ENCODE measurements around the gene APLP2.
A peak's percentile ranks its signal among the peaks of the same experiment; 100 is the strongest.

APLP2 gene

GRCh38 chr11:130145975-130146776, 76.5 kb downstream of the APLP2 start:
- no peak for DNase-seq (ENCODE audit: low read depth)

- no peak for DNase-seq (ENCODE audit: low read depth)
Observed at GRCh38 chr11:130146796-130147195, 77.1 kb downstream of the APLP2 start.

GRCh38 chr11:130148796-130149326, 79.2 kb downstream of the APLP2 start:
- no peak for DNase-seq (ENCODE audit: low read depth)

- no peak for DNase-seq (ENCODE audit: low read depth)
Observed at GRCh38 chr11:130150790-130151189, 81.1 kb downstream of the APLP2 start.

- DNase-seq (ENCODE audit: low read depth), result no peak
Observed at GRCh38 chr11:130151196-130151595, 81.5 kb downstream of the APLP2 start.

GRCh38 chr11:130156108-130157022, 86.7 kb downstream of the APLP2 start:
- DNase-seq (ENCODE audit: low read depth), result no peak

- DNase-seq (ENCODE audit: low read depth), result no peak
Observed at GRCh38 chr11:130157101-130157500, 87.4 kb downstream of the APLP2 start.

GRCh38 chr11:130157840-130158239, 88.1 kb downstream of the APLP2 start:
- no peak for DNase-seq (ENCODE audit: low read depth)

- no peak for DNase-seq (ENCODE audit: low read depth)
Observed at GRCh38 chr11:130159139-130159538, 89.4 kb downstream of the APLP2 start.

- DNase-seq (ENCODE audit: low read depth), result no peak
Observed at GRCh38 chr11:130159657-130160497, 90.2 kb downstream of the APLP2 start, which contains the start of gene ST14. ST14 (plus strand) TSS chr11:130159782; CDS start chr11:130159980, 198 bp downstream.

GRCh38 chr11:130160498-130161155, 90.9 kb downstream of the APLP2 start:
- no peak for DNase-seq (ENCODE audit: low read depth)

- DNase-seq (ENCODE audit: low read depth), result no peak
Observed at GRCh38 chr11:130161441-130162145, 91.9 kb downstream of the APLP2 start.

- peak; percentile 16 for DNase-seq (ENCODE audit: low read depth)
Observed at GRCh38 chr11:130162733-130163132, 93.0 kb downstream of the APLP2 start.

GRCh38 chr11:130163346-130164220, 93.9 kb downstream of the APLP2 start:
- DNase-seq (ENCODE audit: low read depth), result no peak

- DNase-seq (ENCODE audit: low read depth), result no peak
Observed at GRCh38 chr11:130164221-130164570, 94.5 kb downstream of the APLP2 start.

GRCh38 chr11:130165601-130166456, 96.1 kb downstream of the APLP2 start:
- DNase-seq (ENCODE audit: low read depth), result no peak

GRCh38 chr11:130166457-130166784, 96.7 kb downstream of the APLP2 start:
- DNase-seq (ENCODE audit: low read depth), result no peak

- DNase-seq (ENCODE audit: low read depth), result no peak
Observed at GRCh38 chr11:130167146-130167545, 97.5 kb downstream of the APLP2 start.

- no peak for DNase-seq (ENCODE audit: low read depth)
Observed at GRCh38 chr11:130168105-130168504, 98.4 kb downstream of the APLP2 start.
